ENCODE results near the gene PXMP4. TPM values are rescaled to one million over a fixed set of nuclear protein-coding genes. Genes with fewer than 3 reads are reported as not detected.
A peak's percentile ranks its signal among the peaks of the same experiment; 100 is the strongest.

The PXMP4 gene
- total RNA-seq, 2 experiments from 2014 or later, result 8.7 to 11.6 TPM

GRCh38 chr20:33751775-33752174 is 31.7 kb upstream of the PXMP4 start:
- DNase-seq, result no peak
- H3K27me3 Mint-ChIP-seq, result no peaks in the 10 kb centered on the region
- no peak overlapping the region for H3K4me3 Mint-ChIP-seq
- intact Hi-C loops (cut with micrococcal nuclease), result no loop called here
- POLR2A ChIA-PET, result no interaction called here
- H3K4me1 Mint-ChIP-seq (ENCODE audit: low read depth), result no peaks in the 10 kb centered on the region
- H3K36me3 Mint-ChIP-seq, result peaks cover 24% of the 10 kb centered on the region
- no peak overlapping the region for H3K27ac Mint-ChIP-seq
- CTCF ChIA-PET, result interaction anchor here (0.8 kb wide), 1 partner anchor 41 kb away, joined by 3 read pairs; no protein-coding TSS in a partner anchor
- no peaks in the 10 kb centered on the region for H3K9me3 Mint-ChIP-seq

GRCh38 chr20:33746325-33746998 is 26.4 kb upstream of the PXMP4 start:
- intact Hi-C loops (cut with micrococcal nuclease), result no loop called here
- DNase-seq, result no peak
- no peaks in the 10 kb centered on the region for H3K4me1 Mint-ChIP-seq (ENCODE audit: low read depth)
- H3K27ac Mint-ChIP-seq, result no peak overlapping the region
- no peak overlapping the region for H3K4me3 Mint-ChIP-seq
- ChIA-PET POLR2A (no interaction called here), CTCF (no interaction called here)
- H3K36me3 Mint-ChIP-seq, result peaks cover 18% of the 10 kb centered on the region
- H3K9me3 Mint-ChIP-seq, result no peaks in the 10 kb centered on the region
- H3K27me3 Mint-ChIP-seq, result no peaks in the 10 kb centered on the region

- ChIA-PET CTCF (no interaction called here), POLR2A (no interaction called here)
- Mint-ChIP-seq H3K9me3 (no peaks in the 10 kb centered on the region), H3K27ac (no peak overlapping the region), H3K4me3 (no peak overlapping the region), H3K4me1 (ENCODE audit: low read depth) (no peaks in the 10 kb centered on the region), H3K36me3 (peaks cover 18% of the 10 kb centered on the region), H3K27me3 (no peaks in the 10 kb centered on the region)
- no peak for DNase-seq
- intact Hi-C loops (cut with micrococcal nuclease), result no loop called here
Measured at GRCh38 chr20:33744773-33745385, 24.8 kb upstream of the PXMP4 start.

GRCh38 chr20:33744181-33744580 is 24.1 kb upstream of the PXMP4 start:
- H3K4me1 Mint-ChIP-seq (ENCODE audit: low read depth), result no peaks in the 10 kb centered on the region
- POLR2A ChIA-PET, result no interaction called here
- no peak for DNase-seq

GRCh38 chr20:33740189-33740588 is 20.1 kb upstream of the PXMP4 start:
- DNase-seq, result no peak
- Mint-ChIP-seq H3K4me1 (ENCODE audit: low read depth) (no peaks in the 10 kb centered on the region), H3K4me3 (no peak overlapping the region), H3K9me3 (peaks cover 12% of the 10 kb centered on the region), H3K27ac (no peak overlapping the region), H3K36me3 (peaks cover 20% of the 10 kb centered on the region), H3K27me3 (no peaks in the 10 kb centered on the region)
- intact Hi-C loops (cut with micrococcal nuclease), result no loop called here
- POLR2A ChIA-PET, result no interaction called here
- CTCF ChIA-PET, result no interaction called here

More at GRCh38 chr20:33744181-33744580, 24.1 kb upstream of the PXMP4 start:
- Mint-ChIP-seq H3K27me3 (no peaks in the 10 kb centered on the region), H3K9me3 (no peaks in the 10 kb centered on the region), H3K36me3 (peaks cover 18% of the 10 kb centered on the region), H3K27ac (no peak overlapping the region), H3K4me3 (no peak overlapping the region)
- intact Hi-C loops (cut with micrococcal nuclease), result no loop called here
- CTCF ChIA-PET, result no interaction called here

- Mint-ChIP-seq H3K36me3 (peaks cover 19% of the 10 kb centered on the region), H3K4me3 (no peak overlapping the region), H3K27me3 (no peaks in the 10 kb centered on the region), H3K27ac (no peak overlapping the region), H3K9me3 (peaks cover 12% of the 10 kb centered on the region), H3K4me1 (ENCODE audit: low read depth) (no peaks in the 10 kb centered on the region)
- ChIA-PET POLR2A (no interaction called here), CTCF (no interaction called here)
- intact Hi-C loops (cut with micrococcal nuclease), result no loop called here
- DNase-seq, result no peak
Measured at GRCh38 chr20:33739493-33739892, 19.4 kb upstream of the PXMP4 start.

GRCh38 chr20:33736962-33737361 is 16.9 kb upstream of the PXMP4 start:
- H3K27me3 Mint-ChIP-seq, result no peaks in the 10 kb centered on the region
- peaks cover 12% of the 10 kb centered on the region for H3K9me3 Mint-ChIP-seq
- peaks cover 19% of the 10 kb centered on the region for H3K36me3 Mint-ChIP-seq
- no peak overlapping the region for H3K27ac Mint-ChIP-seq
- DNase-seq, result no peak
- ChIA-PET CTCF (no interaction called here), POLR2A (no interaction called here)
- intact Hi-C loops (cut with micrococcal nuclease), result no loop called here
- H3K4me3 Mint-ChIP-seq, result no peak overlapping the region
- peaks cover 11% of the 10 kb centered on the region for H3K4me1 Mint-ChIP-seq (ENCODE audit: low read depth)

GRCh38 chr20:33733654-33734576 is 13.8 kb upstream of the PXMP4 start:
- ChIA-PET POLR2A (interaction anchor here (0.5 to 2.0 kb wide), 2 partner anchors 11 to 14 kb away, joined by 3 to 24 read pairs; partner anchors contain the start of gene PXMP4), CTCF (interaction anchor here (1.1 to 2.5 kb wide), 4 partner anchors 8 to 70 kb away, joined by 3 to 24 read pairs (median 4); partner anchors contain the start of gene ACTL10)
- H3K36me3 Mint-ChIP-seq, result peaks cover 14% of the 10 kb centered on the region
- H3K9me3 Mint-ChIP-seq, result peaks cover 12% of the 10 kb centered on the region
- H3K4me1 Mint-ChIP-seq (ENCODE audit: low read depth), result peaks cover 19% of the 10 kb centered on the region
- intact Hi-C loops (cut with micrococcal nuclease), result loop anchor here (2.0 to 5.0 kb wide), 4 partner anchors 47 to 292 kb away; partner anchors contain the start of genes E2F1, RALY and SNTA1
- H3K4me3 Mint-ChIP-seq, result peak overlapping the region; percentile 75
- DNase-seq, result no peak
- H3K27ac Mint-ChIP-seq, result no peak overlapping the region
- no peaks in the 10 kb centered on the region for H3K27me3 Mint-ChIP-seq

- DNase-seq, result peak; percentile 85
- Mint-ChIP-seq H3K27ac (peak overlapping the region; percentile 33), H3K36me3 (peaks cover 11% of the 10 kb centered on the region), H3K4me3 (peak overlapping the region; percentile 75), H3K9me3 (peaks cover 9% of the 10 kb centered on the region), H3K4me1 (ENCODE audit: low read depth) (peaks cover 19% of the 10 kb centered on the region), H3K27me3 (no peaks in the 10 kb centered on the region)
- intact Hi-C loops (cut with micrococcal nuclease), result loop anchor here (1.0 to 5.0 kb wide), 5 partner anchors 12 to 290 kb away; partner anchors contain the start of genes E2F1, PXMP4, RALY and SNTA1
- POLR2A ChIA-PET, result interaction anchor here (0.8 to 2.0 kb wide), 6 partner anchors 13 to 277 kb away, joined by 3 to 24 read pairs (median 4); partner anchors contain the start of genes ACTL10, CBFA2T2 and PXMP4
- CTCF ChIA-PET, result interaction anchor here (1.0 to 2.5 kb wide), 11 partner anchors 10 to 289 kb away, joined by 3 to 24 read pairs (median 4); partner anchors contain the start of genes ACTL10, CBFA2T2, CHMP4B and PXMP4
Measured at GRCh38 chr20:33732166-33732970, 12.3 kb upstream of the PXMP4 start.

- Mint-ChIP-seq H3K36me3 (peaks cover 8% of the 10 kb centered on the region), H3K27ac (peak within 1 kb of the TSS; percentile 82), H3K9me3 (peaks cover 6% of the 10 kb centered on the region), H3K27me3 (no peaks in the 10 kb centered on the region), H3K4me3 (peak within 1 kb of the TSS; percentile 75), H3K4me1 (ENCODE audit: low read depth) (peaks cover 19% of the 10 kb centered on the region)
- ChIA-PET CTCF (interaction anchor here (1.0 to 2.5 kb wide), 10 partner anchors 11 to 288 kb away, joined by 3 to 24 read pairs (median 4); partner anchors contain the start of genes ACTL10, CBFA2T2, CHMP4B and PXMP4), POLR2A (interaction anchor here (1.0 to 2.0 kb wide), 5 partner anchors 12 to 242 kb away, joined by 3 to 24 read pairs (median 5); partner anchors contain the start of genes ACTL10, CBFA2T2 and PXMP4)
- peak; percentile 92 for DNase-seq
- intact Hi-C loops (cut with micrococcal nuclease), result loop anchor here (1.0 to 5.0 kb wide), 6 partner anchors 11 to 289 kb away; partner anchors contain the start of genes E2F1, PXMP4, RALY and SNTA1
Measured at GRCh38 chr20:33731693-33732165, 11.6 kb upstream of the PXMP4 start, which contains the start of gene ZNF341. Gene ZNF341 (plus strand): TSS chr20:33731996. CDS start chr20:33732022, 26 bp downstream.
